ENCODE measurements around the gene ZSWIM3. TPM values are rescaled to one million over a fixed set of nuclear protein-coding genes. Genes with fewer than 3 reads are reported as not detected.
"Not testable (repeated sequence)": the region's sequence is repeated elsewhere in the genome, so short reads cannot be mapped to it uniquely, and the experiment has no call there.

The ZSWIM3 gene
- total RNA-seq, 1 donor from 2014 or later = 2.0 TPM

DNA sequence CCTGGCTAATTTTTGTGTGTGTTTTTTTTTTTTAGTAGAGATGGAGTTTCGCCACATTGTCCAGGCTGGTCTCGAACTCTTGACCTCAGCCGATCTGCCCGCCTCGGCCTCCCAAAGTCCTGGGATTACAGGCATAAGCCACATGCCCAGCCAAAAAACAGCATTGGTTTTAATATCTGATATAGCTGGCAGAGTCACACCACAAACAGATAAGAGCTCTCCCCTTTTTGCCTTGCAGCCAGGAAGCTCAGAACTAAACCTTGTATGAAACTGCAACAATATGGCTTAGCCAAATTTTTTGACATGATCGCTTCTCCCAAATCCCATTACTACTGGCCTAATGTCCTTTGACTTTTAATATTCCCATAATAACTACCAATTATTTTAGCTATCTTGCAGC is 5.1 kb upstream of the ZSWIM3 start:
- intact Hi-C loops (cut with DNase I) = no loop called here
- DNase-seq (ENCODE audit: low spot score) = no peak

- DNase-seq (ENCODE audit: low spot score) = no peak
- intact Hi-C loops (cut with DNase I) = no loop called here
Observed at GRCh38 chr20:45853484-45853883, 3.9 kb upstream of the ZSWIM3 start.

GRCh38 chr20:45857882-45858216 is 435 bp downstream of the ZSWIM3 start:
- DNase-seq (ENCODE audit: low spot score) = no peak
- intact Hi-C loops (cut with DNase I) = no loop called here

DNA sequence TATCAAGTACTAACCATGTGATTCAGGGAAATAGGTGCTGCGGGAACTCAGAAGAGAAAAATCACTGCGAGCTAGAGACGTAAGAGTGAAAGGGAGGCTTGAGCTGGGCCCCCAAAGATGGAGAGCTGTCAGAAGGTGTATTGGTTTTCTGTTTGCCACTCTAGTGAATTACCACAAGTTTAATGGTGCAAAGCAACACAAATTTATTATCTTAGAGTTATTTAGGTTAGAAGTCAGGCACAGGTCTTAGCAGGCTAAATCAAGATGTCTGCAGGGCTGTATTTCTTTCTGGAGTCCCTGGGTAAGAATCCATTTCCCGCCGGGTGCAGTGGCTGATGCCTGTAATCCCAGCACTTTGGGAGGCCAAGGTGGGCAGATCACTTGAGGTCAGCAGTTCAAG is 2.5 kb downstream of the ZSWIM3 start:
- intact Hi-C loops (cut with DNase I) = no loop called here
- DNase-seq (ENCODE audit: low spot score) = no peak

DNA sequence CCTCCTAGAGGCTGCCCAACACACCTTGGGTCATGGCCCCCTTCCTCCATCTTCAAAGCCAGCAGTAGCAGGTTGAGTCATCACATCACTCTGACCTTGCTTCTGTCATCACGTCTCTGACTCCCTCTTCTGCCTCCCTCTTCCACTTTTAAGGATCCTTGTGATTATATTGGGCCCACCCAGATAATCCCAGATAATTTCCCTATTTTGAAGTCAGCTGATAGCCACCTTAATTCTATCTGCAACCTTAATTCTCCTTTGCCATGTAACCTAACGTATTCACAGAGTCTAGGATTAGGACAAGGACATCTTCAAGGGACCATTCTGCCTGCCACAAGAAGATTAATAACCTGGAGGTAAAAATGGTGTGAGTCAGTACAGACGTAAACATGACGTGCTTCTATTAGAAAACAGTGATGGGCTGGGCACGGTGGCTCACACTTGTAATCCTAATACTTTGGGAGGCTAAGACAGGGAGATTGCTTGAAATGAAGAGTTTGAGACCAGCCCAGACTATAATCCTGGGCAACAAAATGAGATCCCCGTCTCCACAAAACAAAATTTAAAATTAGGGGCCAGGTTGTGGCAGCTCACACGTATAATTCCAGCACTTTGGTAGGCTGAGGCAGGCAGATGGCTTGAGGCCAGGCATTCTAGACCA is 3.3 kb downstream of the ZSWIM3 start:
- DNase-seq (ENCODE audit: low spot score) = no peak
- intact Hi-C loops (cut with DNase I) = no loop called here

DNA sequence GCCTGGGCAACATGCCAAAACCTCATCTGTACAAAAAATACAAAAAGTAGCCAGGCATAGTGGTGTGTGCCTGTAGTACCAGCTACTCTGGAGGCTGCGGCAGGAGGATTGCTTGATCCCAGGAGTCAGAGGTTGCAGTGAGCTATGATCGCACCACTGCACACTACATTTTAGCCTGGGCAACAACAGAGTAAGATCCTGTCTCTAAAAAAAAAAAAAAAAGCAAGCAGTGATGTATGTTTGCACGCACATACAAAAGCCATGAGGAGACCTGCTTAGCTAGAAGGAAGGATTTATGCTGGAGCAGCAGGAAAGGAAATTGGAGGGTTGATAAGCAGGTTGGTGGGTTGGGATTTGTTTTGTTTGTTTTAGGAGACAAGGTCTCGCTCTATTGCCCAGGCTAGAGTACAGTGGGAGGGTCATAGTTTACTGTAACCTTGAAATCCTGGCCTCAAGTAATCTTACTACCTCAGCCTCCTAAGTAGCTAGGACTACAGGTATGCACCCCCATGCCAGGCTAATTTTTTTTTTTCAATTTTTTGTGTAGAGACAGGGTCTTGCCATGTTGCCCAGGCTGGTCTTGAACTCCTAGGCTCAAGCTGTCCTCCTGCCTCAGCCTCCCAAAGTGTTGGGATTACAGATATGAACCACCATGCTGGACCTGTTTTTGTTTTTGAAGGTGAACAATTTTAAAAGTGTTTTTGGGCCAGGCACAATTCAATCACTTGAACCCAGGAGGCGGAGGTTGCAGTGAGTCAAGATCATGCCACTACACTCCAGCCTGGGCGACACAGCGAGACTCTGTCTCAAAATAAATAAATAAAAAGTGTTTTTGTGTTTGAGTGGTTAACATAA is 4.0 kb downstream of the ZSWIM3 start:
- no peak for DNase-seq (ENCODE audit: low spot score)
- intact Hi-C loops (cut with DNase I) = no loop called here

DNA sequence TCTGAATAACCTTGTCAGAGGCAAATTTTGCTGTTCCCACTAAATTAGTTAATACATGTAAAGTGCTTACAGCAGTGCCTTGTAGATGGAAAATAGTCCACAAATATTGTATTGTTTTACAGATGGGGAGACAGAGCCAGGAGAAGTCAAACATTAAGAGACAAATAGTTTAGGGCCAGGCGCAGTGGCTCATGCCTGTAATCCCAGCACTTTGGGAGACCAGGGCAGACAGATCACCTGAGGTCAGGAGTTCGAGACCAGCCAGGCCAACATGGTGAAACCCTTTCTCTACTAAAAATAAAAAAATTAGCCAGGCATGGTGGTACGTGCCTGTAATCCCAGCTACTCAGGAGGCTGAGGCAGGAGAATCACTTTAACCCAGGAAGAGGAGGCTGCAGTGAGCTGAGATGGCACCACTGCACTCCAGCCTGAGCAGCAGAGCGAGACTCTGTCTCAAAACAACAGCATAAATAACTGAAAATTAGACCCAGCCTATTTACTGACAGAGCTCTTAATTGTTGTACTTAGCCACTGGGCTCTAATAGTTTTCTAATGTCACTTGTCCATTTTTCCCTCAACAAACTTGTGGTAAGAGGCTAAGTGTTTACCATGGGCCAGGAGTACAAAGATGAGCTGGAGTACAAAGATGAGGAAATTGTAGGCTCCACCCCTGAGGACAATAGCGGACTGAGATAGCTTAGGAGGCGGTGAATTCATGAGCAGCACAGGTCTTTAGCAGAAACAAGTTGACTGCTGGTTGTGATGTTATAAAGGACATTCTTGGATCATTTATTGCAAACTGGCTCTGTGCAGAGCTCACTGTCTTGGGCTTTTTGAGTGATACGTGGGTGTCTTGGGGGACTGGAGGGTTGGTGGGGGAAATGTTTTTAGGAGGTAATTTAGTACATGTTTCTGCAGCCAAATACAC is 6.4 kb downstream of the ZSWIM3 start:
- intact Hi-C loops (cut with DNase I) = no loop called here
- DNase-seq (ENCODE audit: low spot score) = no peak

DNA sequence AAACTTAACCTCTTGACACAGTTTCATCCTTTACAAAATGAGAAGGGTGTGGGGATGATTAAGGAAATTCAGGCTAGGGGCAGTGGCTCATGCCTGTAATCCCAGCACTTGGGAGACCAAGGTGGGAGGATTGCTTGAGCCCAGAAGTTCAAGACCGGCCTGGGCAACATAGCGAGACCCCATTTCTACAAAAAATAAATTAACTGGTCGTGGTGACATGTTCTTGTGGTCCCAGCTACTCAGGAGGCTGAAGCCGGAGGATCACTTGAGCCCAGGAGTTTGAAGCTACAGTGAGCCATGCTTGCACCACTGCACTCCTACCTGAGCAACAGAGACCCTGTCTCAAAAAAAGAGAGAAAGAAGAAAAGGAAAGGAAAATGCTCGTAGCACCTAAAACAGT is 9.0 kb downstream of the ZSWIM3 start:
- DNase-seq (ENCODE audit: low spot score) = no peak
- intact Hi-C loops (cut with DNase I) = no loop called here

DNA sequence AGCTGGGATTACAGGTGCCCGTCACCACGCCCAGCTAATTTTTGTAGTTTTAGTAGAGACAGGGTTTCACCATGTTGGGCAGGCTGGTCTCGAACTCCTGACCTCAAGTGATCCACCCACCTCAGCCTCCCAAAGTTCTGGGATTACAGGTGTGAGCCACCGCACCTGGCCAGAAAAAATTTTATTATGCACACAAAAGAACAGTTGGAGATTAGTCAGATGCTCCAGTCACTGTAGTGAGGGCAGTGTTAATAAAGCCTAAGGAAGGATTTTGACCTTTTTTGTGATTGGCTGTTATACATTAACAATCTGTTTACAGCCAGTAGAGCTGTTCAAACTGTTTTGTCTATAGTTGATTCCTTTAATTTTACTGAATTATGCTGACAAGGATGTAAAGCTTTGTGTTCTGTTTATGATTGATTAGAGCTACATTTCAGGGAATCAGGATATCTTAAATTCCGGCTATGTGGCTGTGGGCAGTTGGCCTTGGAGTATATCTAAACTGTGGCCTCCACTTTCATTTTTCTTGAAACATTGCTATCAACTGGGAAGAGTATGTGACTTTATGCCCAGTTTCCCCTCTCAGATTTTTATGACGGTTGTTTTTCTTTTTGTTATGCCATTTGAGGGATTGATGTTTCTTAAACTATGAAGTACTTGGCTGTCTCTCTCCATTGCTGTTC is 9.9 kb downstream of the ZSWIM3 start:
- DNase-seq (ENCODE audit: low spot score) = no peak
- intact Hi-C loops (cut with DNase I) = no loop called here

- intact Hi-C loops (cut with DNase I) = no loop called here
- DNase-seq (ENCODE audit: low spot score) = no peak
Observed at GRCh38 chr20:45867819-45868176, 10.4 kb downstream of the ZSWIM3 start.

GRCh38 chr20:45872626-45873025 is 15.2 kb downstream of the ZSWIM3 start:
- no peak for DNase-seq (ENCODE audit: low spot score)
- intact Hi-C loops (cut with DNase I) = no loop called here

GRCh38 chr20:45873409-45874103 is 16.1 kb downstream of the ZSWIM3 start:
- intact Hi-C loops (cut with DNase I) = no loop called here
- no peak for DNase-seq (ENCODE audit: low spot score)

DNA sequence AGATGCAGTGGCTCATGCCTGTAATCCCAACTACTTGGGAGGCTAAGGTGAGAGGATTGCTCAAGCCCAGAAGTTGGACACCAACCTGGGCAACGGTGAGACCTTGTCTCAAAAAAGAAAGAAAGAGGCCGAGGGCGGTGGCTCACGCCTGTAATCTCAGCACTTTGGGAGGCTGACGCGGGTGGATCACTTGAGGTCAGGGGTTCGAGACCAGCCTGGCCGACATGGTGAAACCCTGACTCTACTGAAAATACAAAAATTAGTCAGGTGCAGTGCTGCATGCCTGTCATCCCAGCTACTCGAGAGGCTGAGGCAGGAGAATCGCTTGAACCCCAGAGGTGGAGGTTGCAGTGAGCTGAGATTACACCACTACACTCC is 16.7 kb downstream of the ZSWIM3 start:
- DNase-seq (ENCODE audit: low spot score); intact Hi-C loops (cut with DNase I): not testable (repeated sequence)

- intact Hi-C loops (cut with DNase I) = no loop called here
- no peak for DNase-seq (ENCODE audit: low spot score)
Observed at GRCh38 chr20:45874576-45874975, 17.2 kb downstream of the ZSWIM3 start.

DNA sequence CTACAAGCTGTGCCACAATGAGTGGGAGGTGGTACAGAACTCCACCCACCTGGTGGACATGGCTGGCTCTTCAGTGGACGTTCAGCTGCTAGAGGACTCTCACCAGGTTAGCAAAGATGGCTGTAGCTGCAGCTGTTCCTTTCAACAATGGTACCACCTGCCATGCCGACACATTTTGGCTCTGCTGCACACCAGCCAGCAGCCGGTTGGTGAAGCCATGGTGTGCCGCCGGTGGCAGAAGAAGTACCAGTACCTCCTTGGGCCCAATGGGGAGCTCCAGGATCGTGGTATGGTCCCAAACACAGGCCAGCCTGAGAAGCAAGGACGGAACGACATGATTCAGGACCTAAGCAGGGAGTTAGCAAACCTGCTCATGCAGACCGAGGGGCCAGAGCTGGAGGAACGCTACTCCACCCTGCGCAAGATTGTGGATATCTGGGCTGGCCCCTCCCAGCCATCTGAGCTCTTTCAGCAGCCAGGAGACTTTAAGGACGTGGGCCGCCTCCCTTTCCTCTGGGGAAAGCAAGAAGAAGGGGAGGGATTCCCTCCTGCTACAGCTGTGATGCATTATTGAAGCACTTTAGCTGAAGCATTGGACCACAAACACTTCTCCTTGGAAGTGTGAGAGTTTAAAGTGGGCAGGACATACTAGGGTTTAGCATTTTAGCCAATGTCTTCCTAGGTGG is 20.8 kb downstream of the ZSWIM3 start:
- intact Hi-C loops (cut with DNase I) = no loop called here
- no peak for DNase-seq (ENCODE audit: low spot score)

- DNase-seq (ENCODE audit: low spot score) = peak; percentile 100
- intact Hi-C loops (cut with DNase I) = loop anchor here (2.0 kb wide), 1 partner anchor 90 kb away; no protein-coding TSS in a partner anchor
Observed at GRCh38 chr20:45880988-45881788, 23.8 kb downstream of the ZSWIM3 start, which contains the start of gene ZSWIM1. Gene ZSWIM1 (plus strand): TSS chr20:45881227. CDS start chr20:45882593, 1,366 bp downstream.

DNA sequence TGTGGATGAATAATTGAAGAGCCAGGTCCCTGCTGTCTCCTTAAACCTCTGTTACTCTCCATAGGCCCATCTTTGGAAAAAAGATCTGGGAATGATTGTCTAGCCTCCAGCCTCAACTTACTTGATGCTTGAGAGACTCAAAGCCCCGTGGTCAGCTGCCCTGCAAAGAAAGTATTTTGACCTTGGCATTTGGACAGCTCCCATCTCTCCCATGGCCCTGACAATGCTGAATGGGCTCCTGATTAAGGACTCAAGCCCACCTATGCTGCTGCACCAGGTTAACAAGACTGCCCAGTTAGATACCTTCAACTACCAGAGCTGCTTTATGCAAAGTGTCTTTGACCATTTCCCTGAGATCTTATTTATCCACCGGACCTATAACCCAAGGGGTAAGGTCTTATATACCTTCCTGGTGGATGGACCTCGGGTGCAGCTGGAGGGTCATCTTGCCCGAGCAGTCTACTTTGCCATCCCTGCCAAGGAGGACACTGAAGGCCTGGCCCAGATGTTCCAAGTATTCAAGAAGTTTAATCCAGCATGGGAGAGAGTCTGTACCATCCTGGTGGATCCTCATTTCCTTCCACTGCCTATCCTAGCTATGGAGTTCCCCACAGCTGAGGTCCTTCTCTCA is 25.2 kb downstream of the ZSWIM3 start:
- no peak for DNase-seq (ENCODE audit: low spot score)

More for the DNA sequence above, 25.2 kb downstream of the ZSWIM3 start:
- intact Hi-C loops (cut with DNase I) = no loop called here
